Amygdala (tissue), 56 donors: Measurements from ENCODE around the gene ZFYVE9.
"Not testable (repeated sequence)": the region's sequence is repeated elsewhere in the genome, so short reads cannot be mapped to it uniquely, and the experiment has no call there.

Source experiments
- DNase-seq, 56 donors: peaks; one replicate each; lab custom pipeline; 2025; lab: John Stamatoyannopoulos, UW

ZFYVE9 gene

DNA sequence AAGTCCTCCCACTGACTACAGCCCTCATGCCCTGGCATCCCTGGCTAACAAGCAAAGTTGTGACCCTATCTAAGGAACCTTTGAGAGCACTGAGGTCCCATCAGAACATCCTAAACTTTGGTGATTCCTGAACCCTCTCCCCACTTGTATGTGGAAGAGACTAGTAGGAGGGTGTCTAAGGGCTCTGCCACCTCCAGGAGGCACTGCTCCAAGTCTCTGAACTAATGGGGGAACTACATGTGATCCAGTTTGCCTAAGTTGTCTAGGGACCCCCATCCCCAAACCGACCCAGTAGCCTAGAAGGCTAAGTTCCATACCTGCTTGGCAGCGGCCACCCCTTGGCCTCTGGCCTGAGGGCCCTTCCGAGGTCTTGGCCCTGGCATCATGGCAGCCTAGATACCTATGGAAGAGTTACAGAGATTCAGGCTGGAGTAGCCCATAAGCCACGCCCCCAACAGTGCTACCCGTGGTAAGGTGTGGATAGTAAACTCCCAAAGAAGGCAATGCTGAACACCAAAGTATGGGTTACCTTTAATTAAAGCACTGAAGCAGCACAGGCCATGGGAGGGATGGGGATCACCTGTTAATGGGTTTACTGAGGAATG lies 222.4 kb downstream of the ZFYVE9 start:
- DNase-seq = no peak

DNA sequence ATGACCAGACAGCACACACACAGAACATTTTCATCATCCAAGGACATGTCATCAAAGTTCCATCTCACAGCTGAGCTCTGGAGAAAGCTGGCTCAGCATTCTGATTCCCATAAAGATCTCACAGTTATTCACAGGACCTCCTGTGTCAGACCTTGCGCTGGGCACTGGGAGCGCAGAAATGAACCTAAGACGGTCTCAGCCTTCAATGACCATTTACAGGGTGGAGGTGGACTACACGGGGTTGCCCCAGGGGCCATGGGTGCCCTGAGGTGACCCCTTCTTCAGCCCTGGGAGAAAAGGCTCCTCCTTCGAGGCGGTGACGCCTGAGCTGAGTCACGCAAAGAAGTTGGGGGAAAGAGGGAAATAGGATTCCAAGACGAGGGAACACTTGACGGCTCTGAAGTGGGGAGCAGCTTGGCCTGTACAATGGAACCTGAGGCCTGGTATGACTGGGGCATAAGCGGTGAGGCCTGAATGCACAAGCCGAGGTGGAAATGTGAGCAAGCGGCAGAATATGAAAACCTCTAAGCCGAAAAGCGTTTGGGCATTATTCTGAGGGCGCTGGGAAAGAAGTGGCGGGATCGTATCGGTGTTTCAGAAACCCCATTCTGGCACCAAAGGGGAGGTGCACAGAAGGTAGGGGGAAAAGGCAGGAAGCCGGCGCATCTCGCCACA lies 223.3 kb downstream of the ZFYVE9 start:
- DNase-seq = peak in 26 of 56 donors; percentile 7 to 50 (median 29)

DNA sequence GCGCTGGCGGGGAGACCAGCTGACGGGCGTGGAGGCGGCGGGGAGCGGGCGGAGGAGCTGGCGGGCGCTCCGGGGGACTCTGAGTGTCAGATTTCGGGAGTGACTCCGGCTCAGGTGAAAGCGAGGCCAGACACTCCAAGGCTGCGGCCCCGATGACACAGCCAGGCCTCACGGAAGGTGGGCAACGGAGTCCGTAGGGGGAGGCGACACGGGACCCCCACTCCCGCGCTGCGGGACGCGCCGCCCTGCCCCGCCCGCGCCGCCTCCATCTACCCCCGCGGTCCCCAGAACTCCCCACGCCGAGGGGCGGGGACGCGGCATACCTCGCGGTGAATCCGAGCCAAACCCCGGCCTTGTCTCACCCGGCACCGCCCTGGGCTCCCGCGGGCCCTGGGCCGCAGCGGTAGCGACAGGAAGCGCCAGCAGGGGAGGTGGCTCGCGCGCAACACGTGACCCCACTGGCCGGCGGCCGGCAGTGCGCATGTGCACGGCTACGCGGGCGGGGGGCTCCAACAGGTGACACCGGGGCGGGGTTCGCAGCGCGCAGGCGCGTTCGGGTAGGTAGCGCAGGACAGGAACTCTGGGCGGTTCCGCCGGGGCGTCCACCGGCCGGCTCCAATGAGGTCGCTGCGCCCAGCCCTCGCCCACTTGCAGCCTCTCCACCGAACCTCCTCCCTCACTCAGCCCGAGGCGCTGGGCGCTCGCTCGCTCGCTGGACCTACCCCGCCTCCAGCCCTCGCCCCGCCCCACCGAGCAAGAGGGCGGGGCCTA lies 224.0 kb downstream of the ZFYVE9 start, which contains the start of gene CC2D1B:
TSS of gene CC2D1B (minus strand) at position 460 of the 771 bp plus-strand sequence. CDS start 1,585 bp downstream, outside the sequence.
- DNase-seq = peak; percentile 62 to 98 (median 90)

DNA sequence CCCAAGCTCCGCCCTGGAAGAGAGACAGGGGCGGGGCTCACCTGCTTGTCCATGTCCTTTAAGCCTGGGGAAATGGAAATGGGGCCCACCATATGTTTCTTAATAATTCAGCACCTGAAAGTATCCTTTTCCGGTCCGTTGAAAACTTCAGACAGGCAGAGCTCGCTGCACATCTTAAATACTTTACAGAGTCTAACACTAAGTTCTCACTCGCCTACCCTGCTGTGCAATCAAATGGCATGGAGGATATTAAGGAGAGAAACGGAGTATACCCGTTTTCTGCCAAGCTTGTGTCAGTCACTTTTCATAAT lies 224.6 kb downstream of the ZFYVE9 start:
- no peak for DNase-seq

DNA sequence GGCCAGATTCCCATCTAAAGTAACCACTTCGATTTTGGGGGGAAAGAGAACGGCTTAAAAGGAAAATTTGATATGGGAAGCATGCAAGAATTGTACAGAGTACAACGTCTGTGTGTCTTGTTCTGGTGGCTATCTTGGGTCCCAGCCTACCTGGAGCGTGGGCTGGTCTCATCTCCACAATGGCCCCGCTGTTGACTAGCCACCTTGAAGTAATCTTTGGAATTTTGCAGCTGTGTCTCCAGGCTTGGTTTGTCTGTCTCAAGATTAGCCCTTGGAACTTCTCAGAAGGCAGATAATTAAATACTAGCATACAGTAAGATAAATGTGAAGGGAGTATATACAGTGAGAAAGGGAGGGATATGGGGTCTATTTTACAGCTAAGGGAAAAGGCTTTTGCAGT lies 225.4 kb downstream of the ZFYVE9 start:
- no peak for DNase-seq

DNA sequence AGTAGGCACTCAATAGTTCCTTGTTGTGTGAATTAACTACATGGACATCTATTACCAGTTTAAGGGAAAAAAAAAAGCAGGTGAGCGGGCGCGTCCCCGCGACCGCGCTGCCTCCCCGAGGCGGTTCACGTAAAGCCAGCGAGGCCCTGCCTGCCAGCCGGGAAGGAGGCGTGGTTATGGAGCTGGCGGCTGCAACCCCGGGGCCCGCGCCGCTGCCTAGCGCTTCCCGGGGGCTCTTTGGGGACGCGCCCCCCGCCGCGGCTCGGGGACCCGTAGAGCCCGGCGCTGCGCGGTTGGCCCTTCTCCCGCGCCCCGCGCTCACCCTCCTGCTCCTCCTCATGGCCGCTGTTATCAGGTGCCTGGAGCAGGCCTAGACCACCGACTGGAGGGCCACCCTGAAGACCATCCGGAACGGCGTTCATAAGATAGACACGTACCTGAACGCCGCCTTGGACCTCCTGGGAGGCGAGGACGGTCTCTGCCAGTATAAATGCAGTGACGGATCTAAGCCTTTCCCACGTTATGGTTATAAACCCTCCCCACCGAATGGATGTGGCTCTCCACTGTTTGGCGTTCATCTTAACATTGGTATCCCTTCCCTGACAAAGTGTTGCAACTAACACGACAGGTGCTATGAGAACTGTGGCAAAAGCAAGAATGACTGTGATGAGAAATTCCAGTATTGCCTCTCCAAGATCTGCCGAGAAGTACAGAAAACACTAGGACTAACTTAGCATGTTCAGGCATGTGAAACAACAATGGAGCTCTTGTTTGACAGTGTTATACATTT lies 226.7 kb downstream of the ZFYVE9 start:
- DNase-seq = peak in 32 of 56 donors; percentile 3 to 55 (median 26)

DNA sequence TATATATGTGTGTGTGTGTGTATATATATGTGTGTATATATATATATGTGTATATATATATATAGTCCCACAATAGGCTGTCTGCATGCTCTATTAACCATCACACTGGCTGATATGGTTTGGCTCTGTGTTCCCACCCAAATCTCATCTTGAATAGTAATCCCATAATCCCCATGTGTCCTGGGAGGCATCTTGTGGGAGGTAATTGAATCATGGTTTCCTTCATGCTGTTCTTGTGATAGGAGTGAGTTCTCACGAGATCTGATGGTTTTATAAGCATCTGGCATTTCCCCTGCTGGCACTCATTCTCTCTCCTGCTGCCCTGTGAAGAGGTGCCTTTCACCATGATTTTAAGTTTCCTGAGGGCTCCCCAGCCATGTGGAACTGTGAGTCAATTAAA lies 228.0 kb downstream of the ZFYVE9 start:
- DNase-seq = not testable (repeated sequence)

DNA sequence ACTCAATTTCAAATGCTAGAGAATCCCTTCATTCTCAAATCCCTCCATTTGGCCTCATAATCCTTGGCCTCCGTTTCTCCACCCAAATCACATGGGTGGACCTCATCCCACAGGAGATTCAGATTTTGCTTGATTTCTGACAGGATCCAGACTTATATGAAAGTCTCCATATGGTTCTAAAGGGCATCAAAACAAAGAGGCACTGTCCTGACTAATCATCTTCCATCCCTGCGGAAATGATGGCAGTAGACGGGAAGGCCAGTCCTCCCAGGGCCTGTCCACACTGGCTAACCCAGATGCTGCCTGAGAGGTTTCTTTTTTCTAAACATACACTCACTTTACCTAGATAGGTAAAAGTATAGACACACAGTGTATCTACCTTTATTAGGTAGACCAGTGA lies 243.5 kb downstream of the ZFYVE9 start:
- DNase-seq = no peak

DNA sequence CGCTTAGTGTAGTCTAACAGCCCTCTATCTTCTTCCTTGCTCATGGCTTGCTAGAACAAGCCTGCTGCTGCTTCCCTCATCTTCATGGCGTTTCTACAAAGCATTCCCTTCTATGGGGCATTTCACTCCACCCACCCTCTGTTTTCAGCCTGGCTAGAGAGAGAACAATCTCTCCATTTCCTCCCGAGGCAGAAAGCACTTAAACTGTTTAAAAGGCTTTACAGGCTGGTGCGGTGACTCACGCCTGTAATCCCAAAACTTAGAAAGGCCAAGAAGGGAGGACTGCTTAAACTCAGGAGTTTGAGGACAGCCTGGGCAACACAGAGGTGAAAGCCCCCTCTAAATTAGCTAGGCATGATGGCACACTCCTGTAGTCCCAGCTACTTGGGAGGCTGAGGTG lies 244.6 kb downstream of the ZFYVE9 start:
- DNase-seq = no peak

DNA sequence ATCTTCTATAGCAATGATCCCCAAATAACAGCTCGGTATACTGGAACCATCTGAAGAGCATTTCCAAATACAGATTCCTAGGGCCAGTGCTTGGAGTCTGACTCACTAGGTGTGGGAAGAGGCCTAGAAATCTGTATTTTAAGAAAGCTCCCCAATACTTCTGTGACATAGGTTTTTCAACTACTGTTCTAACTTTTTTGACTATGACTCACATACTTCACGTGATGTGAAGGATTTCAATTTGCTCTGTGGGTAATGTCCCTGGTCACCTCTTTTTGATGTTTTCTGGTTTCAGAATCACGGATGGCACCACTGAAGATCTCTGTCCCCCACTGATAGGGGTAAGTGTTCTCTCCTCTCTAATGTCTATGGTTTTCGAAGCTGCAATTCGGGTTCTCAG lies 251.3 kb downstream of the ZFYVE9 start:
- DNase-seq = no peak
